CD4-positive, alpha-beta T cell (primary cell): ENCODE measurements around the gene ZNF689. TPM values are rescaled to one million over a fixed set of nuclear protein-coding genes. Genes with fewer than 3 reads are reported as not detected.

Experiments used
- ATAC-seq: fragments of 200-7000 bp; cut with Tn5 transposase; one replicate; pipeline ENCODE4 v1.10.0; 2022; ENCODE audit warnings: mild to moderate bottlenecking; ENCODE audit not compliant: poor library complexity
- CTCF ChIA-PET: fragments of 350-600 bp; sonication (Branson Sonifier 250); formaldehyde crosslinking; loops from one replicate; lab custom pipeline; 2021; ENCODE audit warnings: antibody characterized with exemption, inconsistent platforms; lab: Charles Lee
- POLR2A ChIA-PET: fragments of 350-600 bp; sonication (Branson Sonifier 250); formaldehyde crosslinking; loops from one replicate; lab custom pipeline; 2021; ENCODE audit warnings: antibody characterized with exemption, inconsistent platforms; lab: Charles Lee
- DNase-seq, 14 experiments: peaks; one replicate each; pipeline ENCODE4 v3.0.0-alpha.2; 2013 to 2020; ENCODE audit warnings: mixed read lengths in 2 of 14
- H3K27ac ChIP-seq, 2 donors: one replicate each; pipeline versions ENCODE4 v1.5.1 to v1.7.0; 2013; ENCODE audit warnings: low read length in 2 of 2, low read depth in 1 of 2, mild to moderate bottlenecking in 1 of 2
- H3K27me3 ChIP-seq, 2 experiments: 1 replicate in 1 of 2; 2 replicates in 1 of 2; pipeline versions ENCODE4 v1.6.1 to v1.7.0; 2013; ENCODE audit warnings: low read length in 2 of 2, control low read depth in 1 of 2, mild to moderate bottlenecking in 1 of 2, moderate library complexity in 1 of 2; ENCODE audit not compliant: insufficient read depth in 2 of 2, control insufficient read depth in 1 of 2
- H3K36me3 ChIP-seq: one replicate; pipeline ENCODE4 v1.6.1; 2013; ENCODE audit warnings: low read length, control low read depth; ENCODE audit not compliant: insufficient read depth
- H3K4me1 ChIP-seq: one replicate; pipeline ENCODE4 v1.6.1; 2013; ENCODE audit warnings: low read length, control low read depth; ENCODE audit not compliant: insufficient read depth
- H3K4me3 ChIP-seq: one replicate; pipeline ENCODE4 v1.5.1; 2013; ENCODE audit warnings: mild to moderate bottlenecking, low read length, moderate library complexity
- H3K9me3 ChIP-seq, 2 experiments: 1 replicate in 1 of 2; 2 replicates in 1 of 2; pipeline versions ENCODE4 v1.6.1 to v1.7.0; 2013; ENCODE audit warnings: low read length in 2 of 2, mild to moderate bottlenecking in 2 of 2, control low read depth in 1 of 2, moderate library complexity in 1 of 2; ENCODE audit not compliant: control insufficient read depth in 1 of 2, insufficient read depth in 1 of 2
- H3K27ac Mint-ChIP-seq: one replicate; pipeline ENCODE4 v1.8.0; 2020; ENCODE audit warnings: mixed read lengths
- H3K27me3 Mint-ChIP-seq: one replicate; pipeline ENCODE4 v1.8.0; 2021; ENCODE audit warnings: mixed read lengths
- H3K36me3 Mint-ChIP-seq: one replicate; pipeline ENCODE4 v1.8.0; 2021; ENCODE audit warnings: low read depth, mixed read lengths
- H3K4me1 Mint-ChIP-seq: one replicate; pipeline ENCODE4 v1.8.0; 2021; ENCODE audit warnings: low read depth, mixed read lengths
- H3K4me3 Mint-ChIP-seq: one replicate; pipeline ENCODE4 v1.8.0; 2020; ENCODE audit warnings: mild to moderate bottlenecking, mixed read lengths
- H3K9me3 Mint-ChIP-seq: one replicate; pipeline ENCODE4 v1.8.0; 2020; ENCODE audit warnings: mixed read lengths
- intact Hi-C, 2 experiments: fragments of 100-400 bp; cut with DNase I in 1 of 2; cut with micrococcal nuclease in 1 of 2; formaldehyde crosslinking; loops; one replicate each; pipeline versions ENCODE4 v1.15.1 to v1.9.0; 2023 to 2025; cut with DNase I, micrococcal nuclease
- total RNA-seq, 174 experiments: library from RNA in 2 of 174; stranded (reverse) in 2 of 174; gene quantifications; one replicate each; pipeline ENCODE4 v1.2.3 and lab custom pipeline; 2021 to 2026
- TF ChIP-seq, protein P1 (sequence below): fragments of 200-600 bp; IDR thresholded peaks from one replicate; pipeline ENCODE4 v1.8.0; 2022; ENCODE audit warnings: antibody characterized with exemption, mild to moderate bottlenecking

Gene ZNF689
- total RNA-seq, 2 experiments from 2014 or later: 15.3 to 15.7 TPM

DNA sequence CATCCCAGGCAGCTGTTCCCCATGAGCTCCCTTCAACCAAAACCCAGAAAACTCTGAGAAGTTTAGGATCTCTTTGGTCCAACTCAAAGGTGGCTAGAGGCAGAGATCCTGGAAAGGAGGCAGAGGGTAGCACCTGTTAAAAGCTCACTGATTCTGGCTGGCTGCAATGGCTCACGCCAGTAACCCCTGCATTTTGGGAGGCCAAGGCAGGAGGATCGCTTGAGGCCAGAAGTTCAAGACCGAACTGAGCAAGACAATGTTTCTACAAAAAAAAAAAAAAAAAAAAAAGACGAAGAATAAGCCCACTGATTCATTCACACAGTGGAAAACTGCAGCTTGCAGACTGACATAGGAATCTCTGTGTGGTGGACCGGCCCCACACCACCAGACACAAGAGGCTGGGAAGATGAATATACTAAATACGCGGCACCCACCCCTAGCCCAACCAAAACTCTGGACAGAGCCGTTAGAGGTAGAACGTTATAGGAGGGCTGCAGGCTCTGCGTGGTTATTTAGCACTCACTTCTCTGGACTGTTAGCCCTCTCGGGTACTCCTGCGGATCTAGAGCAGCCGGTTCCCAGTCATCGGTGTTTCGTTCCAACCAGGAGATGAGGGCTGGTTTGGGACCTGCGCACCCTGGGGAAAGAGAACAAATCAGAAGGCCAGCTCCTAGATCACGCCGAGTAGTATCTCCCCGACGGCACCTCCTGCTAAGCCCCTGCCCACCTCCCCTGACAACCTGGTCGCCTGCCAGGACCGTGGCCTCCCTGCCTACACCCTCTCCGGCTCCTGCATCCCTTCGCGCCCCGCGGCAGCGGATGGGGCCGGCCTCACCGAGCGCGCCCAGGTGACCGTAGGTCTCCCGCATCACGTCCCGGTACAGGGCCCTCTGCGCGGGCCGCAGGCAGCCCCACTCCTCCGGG, 925 bp downstream of the ZNF689 start:
- no peaks in the 10 kb centered on the region for H3K9me3 Mint-ChIP-seq
- intact Hi-C loops: no loop called here
- ChIA-PET CTCF (interaction anchor here (1.1 to 2.4 kb wide), 9 partner anchors 11 to 200 kb away, joined by 3 to 11 read pairs (median 3); partner anchors contain the start of gene DCTPP1), POLR2A (interaction anchor here (0.7 to 2.6 kb wide), 20 partner anchors 11 to 191 kb away, joined by 3 to 19 read pairs (median 6); partner anchors contain the start of genes DCTPP1, FBRS, PRR14 and ZNF688)
- TF ChIP-seq, protein P1, sequence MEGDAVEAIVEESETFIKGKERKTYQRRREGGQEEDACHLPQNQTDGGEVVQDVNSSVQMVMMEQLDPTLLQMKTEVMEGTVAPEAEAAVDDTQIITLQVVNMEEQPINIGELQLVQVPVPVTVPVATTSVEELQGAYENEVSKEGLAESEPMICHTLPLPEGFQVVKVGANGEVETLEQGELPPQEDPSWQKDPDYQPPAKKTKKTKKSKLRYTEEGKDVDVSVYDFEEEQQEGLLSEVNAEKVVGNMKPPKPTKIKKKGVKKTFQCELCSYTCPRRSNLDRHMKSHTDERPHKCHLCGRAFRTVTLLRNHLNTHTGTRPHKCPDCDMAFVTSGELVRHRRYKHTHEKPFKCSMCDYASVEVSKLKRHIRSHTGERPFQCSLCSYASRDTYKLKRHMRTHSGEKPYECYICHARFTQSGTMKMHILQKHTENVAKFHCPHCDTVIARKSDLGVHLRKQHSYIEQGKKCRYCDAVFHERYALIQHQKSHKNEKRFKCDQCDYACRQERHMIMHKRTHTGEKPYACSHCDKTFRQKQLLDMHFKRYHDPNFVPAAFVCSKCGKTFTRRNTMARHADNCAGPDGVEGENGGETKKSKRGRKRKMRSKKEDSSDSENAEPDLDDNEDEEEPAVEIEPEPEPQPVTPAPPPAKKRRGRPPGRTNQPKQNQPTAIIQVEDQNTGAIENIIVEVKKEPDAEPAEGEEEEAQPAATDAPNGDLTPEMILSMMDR: no peak
- ATAC-seq (peak; percentile 32), DNase-seq (peak in 11 of 14 experiments; percentile 14 to 60 (median 36))
- H3K4me3 Mint-ChIP-seq: peak overlapping the region; percentile 91
- H3K27ac Mint-ChIP-seq: peak overlapping the region; percentile 93
- peak overlapping the region; percentile 86 to 89 for H3K27ac ChIP-seq
- peak overlapping the region; percentile 74 for H3K4me3 ChIP-seq
- no peaks in the 10 kb centered on the region for H3K27me3 Mint-ChIP-seq
- no peaks in the 10 kb centered on the region for H3K27me3 ChIP-seq
- peaks cover 23% of the 10 kb centered on the region for H3K4me1 Mint-ChIP-seq
- H3K36me3 ChIP-seq: peaks cover 21% of the 10 kb centered on the region
- peaks cover 49% of the 10 kb centered on the region for H3K36me3 Mint-ChIP-seq
- peaks cover 26% of the 10 kb centered on the region for H3K4me1 ChIP-seq
- no peaks in the 10 kb centered on the region for H3K9me3 ChIP-seq

DNA sequence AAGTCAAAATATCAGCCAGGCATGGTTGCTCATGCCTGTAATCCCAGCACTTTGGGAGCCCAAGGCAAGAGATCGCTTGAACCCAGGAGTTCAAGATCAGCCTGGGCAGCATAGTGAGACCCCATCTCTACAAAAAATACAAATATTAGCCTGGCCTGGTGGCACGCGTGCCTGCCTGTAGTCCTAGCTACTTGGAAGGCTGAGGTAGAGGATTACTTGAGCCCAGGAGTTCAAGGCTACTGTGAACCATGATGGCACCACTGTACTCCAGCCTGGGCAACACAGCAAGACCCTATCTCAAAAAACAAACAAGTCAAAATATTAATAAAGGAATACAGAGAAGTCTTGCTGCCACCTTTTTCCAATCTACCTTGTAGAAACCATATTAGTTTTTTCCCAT, 4.2 kb downstream of the ZNF689 start:
- Mint-ChIP-seq H3K4me1 (peaks cover 23% of the 10 kb centered on the region), H3K36me3 (peaks cover 72% of the 10 kb centered on the region), H3K27me3 (no peaks in the 10 kb centered on the region), H3K9me3 (no peaks in the 10 kb centered on the region), H3K4me3 (no peak overlapping the region), H3K27ac (no peak overlapping the region)
- CTCF ChIA-PET: interaction anchor here (0.6 to 1.3 kb wide), 2 partner anchors 9 to 219 kb away, joined by 3 to 5 read pairs; no protein-coding TSS in a partner anchor
- intact Hi-C loops: no loop called here
- peaks cover 34% of the 10 kb centered on the region for H3K36me3 ChIP-seq
- no peak overlapping the region for H3K4me3 ChIP-seq
- ATAC-seq (no peak), DNase-seq (no peak)
- H3K27ac ChIP-seq: no peak overlapping the region
- H3K4me1 ChIP-seq: peaks cover 26% of the 10 kb centered on the region
- no peaks in the 10 kb centered on the region for H3K27me3 ChIP-seq
- POLR2A ChIA-PET: no interaction called here
- TF ChIP-seq, protein P1: no peak
- H3K9me3 ChIP-seq: no peaks in the 10 kb centered on the region

DNA sequence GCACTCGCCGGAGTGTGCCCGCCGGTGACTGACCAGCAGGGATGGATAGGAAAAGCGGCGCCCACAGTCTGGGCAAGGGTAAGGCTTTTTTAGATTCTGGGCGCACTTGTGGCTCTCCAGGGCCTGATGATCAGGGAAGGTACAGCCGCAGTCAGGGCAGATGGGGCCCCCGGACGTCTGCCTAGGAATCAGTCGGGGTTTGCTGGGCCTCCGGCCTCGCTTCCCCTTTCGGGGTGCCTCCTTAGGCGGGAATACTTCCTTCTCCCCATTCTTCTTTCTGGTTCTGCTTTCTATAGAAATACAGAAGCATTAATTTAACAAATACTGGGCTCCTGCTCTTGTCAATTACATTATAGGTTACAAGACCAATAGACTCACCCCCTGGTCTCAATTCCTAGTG, 5.0 kb downstream of the ZNF689 start:
- H3K27ac ChIP-seq: no peak overlapping the region
- intact Hi-C loops: no loop called here

More for the DNA sequence above, 5.0 kb downstream of the ZNF689 start:
- Histone ChIP-seq H3K36me3 (peaks cover 34% of the 10 kb centered on the region), H3K9me3 (no peaks in the 10 kb centered on the region), H3K4me3 (no peak overlapping the region), H3K4me1 (peaks cover 19% of the 10 kb centered on the region), H3K27me3 (no peaks in the 10 kb centered on the region)
- Mint-ChIP-seq H3K27ac (no peak overlapping the region), H3K9me3 (no peaks in the 10 kb centered on the region), H3K36me3 (peaks cover 68% of the 10 kb centered on the region), H3K4me1 (peaks cover 17% of the 10 kb centered on the region), H3K4me3 (peak overlapping the region; percentile 42), H3K27me3 (no peaks in the 10 kb centered on the region)
- no peak for DNase-seq
- TF ChIP-seq, protein P1: no peak
- POLR2A ChIA-PET: no interaction called here
- CTCF ChIA-PET: interaction anchor here (0.6 kb wide), 1 partner anchor 218 kb away, joined by 5 read pairs; no protein-coding TSS in a partner anchor
- ATAC-seq: no peak
